PC-9 (cell line): Measurements from ENCODE around the gene IRF5. TPM values are rescaled to one million over a fixed set of nuclear protein-coding genes. Genes with fewer than 3 reads are reported as not detected.

Source experiments
- BruUV-seq: library from RNA; stranded (reverse); fragments of 400-500 nt; replicated peaks from 2 replicates; lab custom pipeline; 2021; lab: Mats Ljungman, UMichigan
- CTCF ChIA-PET: fragments of 300-600 bp; sonication (Branson Sonifier 250); formaldehyde crosslinking; loops from one replicate; lab custom pipeline; 2022; ENCODE audit warnings: antibody characterized with exemption; lab: Charles Lee
- POLR2A ChIA-PET: fragments of 300-600 bp; sonication (Branson Sonifier 250); formaldehyde crosslinking; loops from one replicate; lab custom pipeline; 2022; ENCODE audit warnings: antibody characterized with exemption; ENCODE audit not compliant: unreplicated experiment; lab: Charles Lee
- DNase-seq, 2 experiments: peaks; one replicate each; pipeline versions ENCODE4 v3.0.0 to v3.0.0-alpha.2; 2015 to 2022; ENCODE audit warnings: mixed read lengths in 1 of 2
- H2AFZ ChIP-seq: fragments of 200-600 bp; sonication (generic); 2 replicates; pipeline ENCODE4 v1.8.1; 2017; ENCODE audit warnings: antibody characterized with exemption
- H3F3A ChIP-seq: fragments of 200-600 bp; sonication (generic); 2 replicates; pipeline ENCODE4 v1.8.1; 2017; ENCODE audit warnings: antibody characterized with exemption, mild to moderate bottlenecking, low read depth; ENCODE audit not compliant: insufficient read depth
- H3K27ac ChIP-seq: fragments of 200-600 bp; sonication (generic); 2 replicates; pipeline ENCODE4 v1.6.1; 2016; ENCODE audit warnings: mixed run types
- H3K27me3 ChIP-seq: fragments of 200-600 bp; sonication (generic); 2 replicates; pipeline ENCODE4 v1.6.1; 2016; ENCODE audit warnings: low read depth, mixed run types; ENCODE audit not compliant: insufficient read depth
- H3K36me3 ChIP-seq: fragments of 200-600 bp; sonication (generic); 2 replicates; pipeline ENCODE4 v1.6.1; 2016; ENCODE audit warnings: low read depth, mixed run types
- H3K4me1 ChIP-seq: fragments of 200-600 bp; sonication (generic); replicated peaks from 2 replicates; pipeline ENCODE4 v1.6.1; 2016; ENCODE audit warnings: mixed run types; ENCODE audit not compliant: insufficient read depth
- H3K4me2 ChIP-seq: fragments of 200-600 bp; sonication (generic); 2 replicates; pipeline ENCODE4 v1.6.1; 2017; ENCODE audit warnings: mixed run types
- H3K4me3 ChIP-seq: fragments of 200-600 bp; sonication (generic); 2 replicates; pipeline ENCODE4 v1.6.1; 2016; ENCODE audit warnings: mixed run types
- H3K79me2 ChIP-seq: fragments of 200-600 bp; sonication (generic); 2 replicates; pipeline ENCODE4 v1.6.1; 2017; ENCODE audit warnings: low read depth, mixed run types
- H3K9me2 ChIP-seq: fragments of 200-600 bp; sonication (generic); 2 replicates; pipeline ENCODE4 v1.8.1; 2017; ENCODE audit warnings: mild to moderate bottlenecking; ENCODE audit not compliant: insufficient read depth
- H3K9me3 ChIP-seq: fragments of 200-600 bp; sonication (generic); 2 replicates; pipeline ENCODE4 v1.8.1; 2016; ENCODE audit warnings: low read depth; ENCODE audit not compliant: insufficient read depth
- H4K20me1 ChIP-seq: fragments of 200-600 bp; sonication (generic); 2 replicates; pipeline ENCODE4 v1.8.1; 2017; ENCODE audit not compliant: insufficient read depth
- CTCF ChIP-seq: fragments of 200-600 bp; sonication (generic); conservative IDR thresholded peaks from 2 replicates; pipeline ENCODE4 v1.6.1; 2017; ENCODE audit warnings: mixed run types, antibody characterized with exemption, mild to moderate bottlenecking, moderate library complexity
- EZH2 ChIP-seq: fragments of 200-600 bp; sonication (generic); IDR thresholded peaks from 2 replicates; pipeline ENCODE4 v1.8.0; 2017; ENCODE audit warnings: antibody characterized with exemption, low read depth
- intact Hi-C: fragments of 100-400 bp; cut with micrococcal nuclease; formaldehyde crosslinking; loops from one replicate; pipeline ENCODE4 v1.10.0; 2022; ENCODE audit not compliant: unreplicated experiment
- total RNA-seq: library from RNA; stranded (reverse); gene quantifications from 2 replicates; pipeline ENCODE4 v1.2.3, GENCODE V29; 2021

The IRF5 gene
- total RNA-seq, 1 experiment from 2014 or later: 3.4 TPM

GRCh38 chr7:128914566-128915151 is 23.1 kb upstream of the IRF5 start:
- no peak for DNase-seq
- ChIA-PET POLR2A (no interaction called here), CTCF (no interaction called here)
- no peak overlapping the region for H3K4me2 ChIP-seq
- H3K27me3 ChIP-seq: peaks cover 14% of the 10 kb centered on the region
- H3K9me3 ChIP-seq: no peaks in the 10 kb centered on the region
- no peaks in the 10 kb centered on the region for H3K79me2 ChIP-seq
- H3F3A ChIP-seq: no peaks in the 10 kb centered on the region
- H3K36me3 ChIP-seq: no peaks in the 10 kb centered on the region
- no TSS peak for BruUV-seq
- TF ChIP-seq EZH2: no peak
- TF ChIP-seq CTCF: no peak
- no peaks in the 10 kb centered on the region for H4K20me1 ChIP-seq
- H3K4me1 ChIP-seq: no peaks in the 10 kb centered on the region
- no peak overlapping the region for H3K4me3 ChIP-seq
- H3K9me2 ChIP-seq: no peaks in the 10 kb centered on the region
- no peak overlapping the region for H3K27ac ChIP-seq
- H2AFZ ChIP-seq: no peak overlapping the region
- intact Hi-C loops: no loop called here

DNA sequence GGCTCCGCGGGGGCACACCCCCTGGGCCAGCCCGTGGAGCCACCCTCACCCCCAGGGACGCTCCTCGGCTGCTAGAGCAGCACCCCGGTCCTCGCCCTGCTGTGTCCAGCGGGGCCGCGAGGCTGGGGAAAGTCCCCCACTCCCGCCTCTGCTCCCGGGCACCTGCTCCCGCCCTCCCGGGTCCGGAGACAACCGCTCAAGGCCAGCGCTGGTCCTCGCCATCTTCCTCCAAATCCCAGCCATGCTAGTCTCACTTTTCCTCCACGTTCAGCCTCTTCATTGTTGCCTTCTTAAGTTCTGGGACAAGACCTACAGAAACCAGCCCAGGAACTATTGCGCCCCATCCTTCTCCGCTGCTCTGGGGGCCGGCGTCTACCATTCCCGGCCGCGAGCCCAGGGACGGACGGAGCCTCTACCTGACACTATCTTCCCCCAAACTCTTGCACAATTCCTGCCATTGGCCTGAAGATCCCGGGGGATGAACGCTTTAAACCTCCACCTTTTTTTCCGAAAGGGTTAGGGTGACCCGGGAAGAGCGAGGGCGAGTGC is 22.4 kb upstream of the IRF5 start:
- no TSS peak for BruUV-seq

DNA sequence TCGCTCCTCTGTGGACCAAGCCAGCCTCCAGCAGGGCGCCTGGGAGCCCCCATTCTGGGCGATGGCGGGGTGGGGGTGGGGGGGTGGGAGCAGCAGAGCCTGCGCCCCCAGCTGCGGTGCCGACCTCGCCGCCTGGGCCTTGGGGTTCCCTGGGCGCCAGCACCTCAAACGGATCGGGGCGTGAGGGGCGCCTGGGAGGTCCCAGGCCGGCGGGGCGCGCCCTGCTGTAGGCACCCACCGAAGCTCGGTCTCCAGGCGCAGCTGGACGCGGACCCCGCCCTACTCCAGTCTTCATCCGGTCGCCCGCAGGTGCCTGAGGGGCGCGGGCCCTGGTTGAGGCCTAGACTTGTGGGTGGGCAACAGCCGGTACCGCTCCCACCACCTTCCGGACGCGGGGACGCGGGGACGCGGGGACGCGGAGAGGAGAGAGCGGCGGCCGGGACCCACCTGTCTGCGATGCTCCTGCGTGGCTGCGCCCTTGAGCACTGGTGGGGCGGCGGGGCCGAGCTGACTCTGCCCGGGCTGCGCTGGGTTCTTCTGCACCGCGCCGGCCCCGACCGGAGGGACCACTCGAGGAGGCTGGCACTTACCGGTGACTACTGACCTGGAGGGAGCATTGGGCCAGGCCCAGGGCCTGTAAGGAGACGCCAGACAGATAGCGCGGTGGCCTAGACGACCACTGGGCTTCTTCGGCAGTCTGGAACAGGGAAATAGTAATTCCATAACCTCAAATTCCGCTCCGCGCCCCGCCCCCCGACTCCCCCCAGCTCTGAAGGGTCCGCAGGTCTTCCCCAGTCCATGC is 21.7 kb upstream of the IRF5 start:
- DNase-seq: no peak

More for the DNA sequence above, 22.4 kb upstream of the IRF5 start:
- H4K20me1 ChIP-seq: no peaks in the 10 kb centered on the region
- no peak for DNase-seq
- POLR2A ChIA-PET: no interaction called here
- no peaks in the 10 kb centered on the region for H3F3A ChIP-seq
- no peaks in the 10 kb centered on the region for H3K9me3 ChIP-seq
- CTCF ChIA-PET: no interaction called here
- no peak overlapping the region for H2AFZ ChIP-seq
- no peaks in the 10 kb centered on the region for H3K36me3 ChIP-seq
- no peak for TF ChIP-seq CTCF
- TF ChIP-seq EZH2: no peak
- H3K4me1 ChIP-seq: no peaks in the 10 kb centered on the region
- no peaks in the 10 kb centered on the region for H3K9me2 ChIP-seq
- no peak overlapping the region for H3K4me2 ChIP-seq
- no peaks in the 10 kb centered on the region for H3K79me2 ChIP-seq
- H3K27ac ChIP-seq: no peak overlapping the region
- H3K27me3 ChIP-seq: peaks cover 19% of the 10 kb centered on the region
- intact Hi-C loops: no loop called here
- H3K4me3 ChIP-seq: no peak overlapping the region

More for the DNA sequence above, 21.7 kb upstream of the IRF5 start:
- Histone ChIP-seq H3F3A (no peaks in the 10 kb centered on the region), H3K27ac (no peak overlapping the region), H2AFZ (no peak overlapping the region), H3K4me3 (no peak overlapping the region), H3K79me2 (no peaks in the 10 kb centered on the region), H3K36me3 (no peaks in the 10 kb centered on the region), H3K4me1 (peaks cover 2% of the 10 kb centered on the region), H4K20me1 (no peaks in the 10 kb centered on the region), H3K27me3 (peaks cover 26% of the 10 kb centered on the region), H3K4me2 (no peak overlapping the region), H3K9me3 (no peaks in the 10 kb centered on the region), H3K9me2 (no peaks in the 10 kb centered on the region)
- POLR2A ChIA-PET: no interaction called here
- no TSS peak for BruUV-seq
- TF ChIP-seq CTCF (no peak), EZH2 (no peak)
- CTCF ChIA-PET: no interaction called here
- intact Hi-C loops: no loop called here
